HepG2 (cell line): ENCODE measurements around the gene JPH2. TPM values are rescaled to one million over a fixed set of nuclear protein-coding genes. Genes with fewer than 3 reads are reported as not detected.

Experiments
- ATAC-seq: fragments of 200-7000 bp; cut with Tn5 transposase; 3 replicates; pipeline ENCODE4 v1.9.1; 2020; ENCODE audit warnings: mild to moderate bottlenecking, moderate library complexity
- BruUV-seq: library from RNA; stranded (reverse); fragments of 400-500 nt; replicated peaks from 2 replicates; lab custom pipeline; 2021; lab: Mats Ljungman, UMichigan
- CTCF ChIA-PET: fragments of 300-600 bp; formaldehyde crosslinking; extraction: SDS; loops from one replicate; lab custom pipeline; 2021; ENCODE audit warnings: low total read pairs, inconsistent platforms, low intra/inter-chr PET ratio; lab: Yijun Ruan, JAX
- POLR2A ChIA-PET: fragments of 350-600 bp; sonication (Branson Sonifier 250); formaldehyde crosslinking; loops from one replicate; lab custom pipeline; 2020; ENCODE audit warnings: antibody characterized with exemption, inconsistent platforms; lab: Yijun Ruan, JAX
- DNase-seq: peaks from one replicate; pipeline ENCODE4 v3.0.0-alpha.2; 2015; ENCODE audit warnings: low spot score
- FAIRE-seq: peaks from 3 replicates; lab custom pipeline; 2011; peaks lifted over from hg19 to GRCh38; lab: Jason Lieb, UNC
- H2AFZ ChIP-seq: one replicate; pipeline ENCODE4 v1.6.1; 2011; ENCODE audit warnings: low read length, inconsistent platforms
- H3K27ac ChIP-seq: fragments of 300-600 bp; 3 replicates; pipeline ENCODE4 v1.8.0; 2011; ENCODE audit warnings: mixed run types, mild to moderate bottlenecking, mixed read lengths, low read length, inconsistent platforms; ENCODE audit not compliant: insufficient read depth; ENCODE audit errors: extremely low read length
- H3K27me3 ChIP-seq, 2 experiments: fragments of 200-600 bp in 1 of 2; 2 replicates in 1 of 2; 3 replicates in 1 of 2; pipeline versions ENCODE4 v1.6.0 to v1.8.0; 2011; ENCODE audit warnings: low read length in 2 of 2, mild to moderate bottlenecking in 2 of 2, moderate library complexity in 2 of 2, inconsistent platforms in 1 of 2; ENCODE audit not compliant: insufficient read depth in 2 of 2, control insufficient read depth in 1 of 2
- H3K36me3 ChIP-seq, 2 experiments: fragments of 200-600 bp in 1 of 2; replicated peaks in 1 of 2; 2 replicates in 1 of 2; 3 replicates in 1 of 2; pipeline versions ENCODE4 v1.5.1 to v1.8.0; 2011; ENCODE audit warnings: low read length in 2 of 2, inconsistent platforms in 1 of 2; ENCODE audit not compliant: insufficient read depth in 2 of 2, control insufficient read depth in 1 of 2
- H3K4me1 ChIP-seq: 2 replicates; pipeline ENCODE4 v1.5.1; 2012; ENCODE audit warnings: low read length, inconsistent platforms; ENCODE audit not compliant: insufficient read depth
- H3K4me2 ChIP-seq: 2 replicates; pipeline ENCODE4 v1.6.0; 2011; ENCODE audit warnings: low read depth, low read length, inconsistent platforms
- H3K4me3 ChIP-seq, 3 experiments: fragments of 200-600 bp in 1 of 3; sonication (generic), shearing (Covaris generic) in 1 of 3; replicated peaks in 1 of 3; 2 replicates each; pipeline ENCODE4 v1.5.1; 2011 to 2016; ENCODE audit warnings: low read length in 3 of 3, inconsistent platforms in 2 of 3, low read depth in 2 of 3, mild to moderate bottlenecking in 2 of 3, control low read depth in 1 of 3, mixed read lengths in 1 of 3; ENCODE audit not compliant: insufficient read depth in 1 of 3
- H3K79me2 ChIP-seq: one replicate; pipeline ENCODE4 v1.6.1; 2011; ENCODE audit warnings: low read length, inconsistent platforms; ENCODE audit not compliant: insufficient read depth
- H3K9ac ChIP-seq: 2 replicates; pipeline ENCODE4 v1.6.0; 2011; ENCODE audit warnings: mild to moderate bottlenecking, low read depth, low read length, inconsistent platforms; ENCODE audit not compliant: insufficient read depth
- H3K9me3 ChIP-seq: 2 replicates; pipeline ENCODE4 v1.5.1; 2012; ENCODE audit warnings: mild to moderate bottlenecking, low read length
- H4K20me1 ChIP-seq: 2 replicates; pipeline ENCODE4 v1.6.0; 2011; ENCODE audit warnings: inconsistent platforms, mild to moderate bottlenecking, low read length, moderate library complexity; ENCODE audit not compliant: insufficient read depth
- CEBPB ChIP-seq: IDR thresholded peaks from 2 replicates; pipeline ENCODE4 v1.6.1; 2011; ENCODE audit warnings: low read depth, low read length, improper control_type of control experiment, borderline replicate concordance
- CENPX ChIP-seq: sonication (generic); formaldehyde crosslinking; IDR thresholded peaks from 2 replicates; pipeline ENCODE4 v1.9.0; 2021; ENCODE audit warnings: mild to moderate bottlenecking, missing genetic modification reagents, moderate library complexity
- ETV6 ChIP-seq: sonication (generic); formaldehyde crosslinking; conservative IDR thresholded peaks from 2 replicates; pipeline ENCODE4 v1.4.0; 2020; ENCODE audit warnings: missing genetic modification reagents
- HDAC1 ChIP-seq: sonication (generic); formaldehyde crosslinking; IDR thresholded peaks from 2 replicates; pipeline ENCODE4 v1.5.1; 2020; ENCODE audit warnings: mild to moderate bottlenecking, missing genetic modification reagents
- ISL2 ChIP-seq: sonication (generic); formaldehyde crosslinking; IDR thresholded peaks from 2 replicates; pipeline ENCODE4 v1.5.0; 2020; ENCODE audit warnings: missing genetic modification reagents
- NFIB ChIP-seq: sonication (generic); formaldehyde crosslinking; IDR thresholded peaks from 2 replicates; pipeline ENCODE4 v1.9.0; 2021; ENCODE audit warnings: missing genetic modification reagents, mild to moderate bottlenecking, borderline replicate concordance
- NR1H2 ChIP-seq: sonication (generic); formaldehyde crosslinking; IDR thresholded peaks from 2 replicates; pipeline ENCODE4 v1.8.1; 2022; ENCODE audit warnings: low read depth, missing genetic modification reagents, borderline replicate concordance
- RAD21 ChIP-seq: fragments of 450-650 bp; formaldehyde crosslinking; IDR thresholded peaks from 2 replicates; pipeline ENCODE4 v1.5.0; 2020; ENCODE audit warnings: mild to moderate bottlenecking
- ZBTB42 ChIP-seq: sonication (generic); formaldehyde crosslinking; IDR thresholded peaks from 2 replicates; pipeline ENCODE4 v1.5.0; 2020; ENCODE audit warnings: mild to moderate bottlenecking, missing genetic modification reagents
- ZKSCAN1 ChIP-seq: fragments of 150-350 bp; IDR thresholded peaks from 2 replicates; pipeline ENCODE4 v1.6.1; 2014; ENCODE audit warnings: low read length
- ZNF138 ChIP-seq: sonication (generic); formaldehyde crosslinking; IDR thresholded peaks from 2 replicates; pipeline ENCODE4 v1.5.0; 2020; ENCODE audit warnings: mild to moderate bottlenecking, low read depth, missing genetic modification reagents
- ZNF225 ChIP-seq: sonication (generic); formaldehyde crosslinking; IDR thresholded peaks from 2 replicates; pipeline ENCODE4 v1.4.0; 2020; ENCODE audit warnings: mild to moderate bottlenecking, missing genetic modification reagents
- ZNF232 ChIP-seq: sonication (generic); formaldehyde crosslinking; IDR thresholded peaks from 2 replicates; pipeline ENCODE4 v1.4.0; 2020; ENCODE audit warnings: missing genetic modification reagents, borderline replicate concordance
- WGBS: methylation state at CpG from one replicate; pipeline ENCODE4 v1.1.6; 2017; ENCODE audit warnings: low lambda C conversion rate; 5-methylcytosine and 5-hydroxymethylcytosine counted together
- in situ Hi-C: cut with HindIII; loops from 2 replicates; pipeline ENCODE4 v1.10.0; 2017; ENCODE audit warnings: low pct_unique_long_range_greater_than_20kb; ENCODE audit not compliant: extremely low pct_ligation_motif_present
- intact Hi-C: fragments of 100-400 bp; cut with micrococcal nuclease; formaldehyde crosslinking; loops from one replicate; pipeline ENCODE4 v1.10.0; 2022; ENCODE audit not compliant: unreplicated experiment
- polyA plus RNA-seq, 8 experiments: library from polyadenylated mRNA; depleted of rRNA in 3 of 8; stranded (reverse) in 7 of 8; unstranded in 1 of 8; fragments of >200 nt; fragmentation: Illumina TruSeq in 4 of 8; extraction: Trizol in 4 of 8; gene quantifications; 2 replicates each; pipeline versions ENCODE4 v1.2.1 to v1.2.3, GENCODE V29; 2011 to 2016; ENCODE audit warnings: low read depth in 4 of 8, missing spikeins in 1 of 8, mixed read lengths in 1 of 8; ENCODE audit not compliant: insufficient read depth in 1 of 8
- total RNA-seq, 5 experiments: library from RNA; depleted of rRNA; stranded (reverse); fragments of >200 nt; fragmentation: Illumina TruSeq; extraction: Trizol; gene quantifications; 2 replicates each; pipeline ENCODE4 v1.2.3, GENCODE V29; 2016; ENCODE audit warnings: low read depth in 1 of 5
- TF ChIP-seq, protein P1 (sequence below): IDR thresholded peaks from 2 replicates; pipeline ENCODE4 v1.6.1; 2016; ENCODE audit warnings: mild to moderate bottlenecking
- TF ChIP-seq, protein P2 (sequence below): sonication (generic); formaldehyde crosslinking; IDR thresholded peaks from 2 replicates; pipeline ENCODE4 v1.4.0; 2020; ENCODE audit warnings: missing genetic modification reagents, mild to moderate bottlenecking, borderline replicate concordance

The JPH2 gene
- total and polyA plus RNA-seq, 2 of the 13 experiments (the other 11 are each of a cell fraction or from before 2014, with no cell fraction given), result 0.42 TPM; not detected in 1

DNA sequence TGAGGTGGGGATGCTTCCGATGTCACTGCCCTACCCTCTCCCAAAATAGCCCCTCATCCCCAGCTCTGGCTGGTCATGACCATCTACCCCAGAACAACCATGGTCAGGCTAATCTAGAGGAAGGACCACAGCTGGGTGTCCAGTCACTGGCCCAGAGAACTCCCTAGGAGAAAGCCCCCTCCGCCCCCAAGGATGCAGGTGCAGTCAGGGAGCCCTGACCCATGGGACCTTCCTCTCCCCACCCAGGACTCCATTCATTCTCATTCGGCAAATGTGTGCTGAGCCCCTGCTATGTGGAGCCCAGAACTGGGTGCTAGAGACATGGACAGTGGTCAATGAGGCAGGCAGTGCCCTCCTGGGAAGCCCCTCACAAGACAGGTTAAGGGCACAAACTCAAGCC, 60.5 kb downstream of the JPH2 start:
- FAIRE-seq (no peak), DNase-seq (no peak), ATAC-seq (no peak)
- intact Hi-C loops (no loop called here), in situ Hi-C loops (no loop called here)
- Histone ChIP-seq H2AFZ (no peak overlapping the region), H3K4me3 (no peak overlapping the region), H3K9ac (no peak overlapping the region), H3K79me2 (no peaks in the 10 kb centered on the region), H3K9me3 (no peaks in the 10 kb centered on the region), H3K27me3 (peaks cover 7 to 49% of the 10 kb centered on the region in 2 experiments; a peak in 4 of 5 replicates), H3K27ac (no peak overlapping the region), H3K36me3 (no peaks in the 10 kb centered on the region), H3K4me1 (peaks cover 8% of the 10 kb centered on the region; the same call in 1 of the 2 replicates), H4K20me1 (no peaks in the 10 kb centered on the region), H3K4me2 (no peak overlapping the region)
- CTCF ChIA-PET, result no interaction called here
- WGBS, result 25% methylated on average over 1 of the region's 3 CpGs
- POLR2A ChIA-PET, result no interaction called here
- TF ChIP-seq ZKSCAN1 (no peak), CEBPB (no peak), ETV6 (CRISPR knock-in tag) (no peak), NR1H2 (CRISPR knock-in tag) (no peak), ZNF225 (no peak), CENPX (CRISPR knock-in tag) (no peak), HDAC1 (CRISPR knock-in tag) (no peak), ZNF232 (CRISPR knock-in tag) (no peak), ISL2 (CRISPR knock-in tag) (no peak), ZBTB42 (CRISPR knock-in tag) (no peak), NFIB (CRISPR knock-in tag) (no peak), ZNF138 (no peak), RAD21 (CRISPR knock-in tag) (no peak)
- TF ChIP-seq, protein P1, sequence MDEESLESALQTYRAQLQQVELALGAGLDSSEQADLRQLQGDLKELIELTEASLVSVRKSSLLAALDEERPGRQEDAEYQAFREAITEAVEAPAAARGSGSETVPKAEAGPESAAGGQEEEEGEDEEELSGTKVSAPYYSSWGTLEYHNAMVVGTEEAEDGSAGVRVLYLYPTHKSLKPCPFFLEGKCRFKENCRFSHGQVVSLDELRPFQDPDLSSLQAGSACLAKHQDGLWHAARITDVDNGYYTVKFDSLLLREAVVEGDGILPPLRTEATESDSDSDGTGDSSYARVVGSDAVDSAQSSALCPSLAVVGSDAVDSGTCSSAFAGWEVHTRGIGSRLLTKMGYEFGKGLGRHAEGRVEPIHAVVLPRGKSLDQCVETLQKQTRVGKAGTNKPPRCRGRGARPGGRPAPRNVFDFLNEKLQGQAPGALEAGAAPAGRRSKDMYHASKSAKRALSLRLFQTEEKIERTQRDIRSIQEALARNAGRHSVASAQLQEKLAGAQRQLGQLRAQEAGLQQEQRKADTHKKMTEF, result no peak
- TF ChIP-seq, protein P2, sequence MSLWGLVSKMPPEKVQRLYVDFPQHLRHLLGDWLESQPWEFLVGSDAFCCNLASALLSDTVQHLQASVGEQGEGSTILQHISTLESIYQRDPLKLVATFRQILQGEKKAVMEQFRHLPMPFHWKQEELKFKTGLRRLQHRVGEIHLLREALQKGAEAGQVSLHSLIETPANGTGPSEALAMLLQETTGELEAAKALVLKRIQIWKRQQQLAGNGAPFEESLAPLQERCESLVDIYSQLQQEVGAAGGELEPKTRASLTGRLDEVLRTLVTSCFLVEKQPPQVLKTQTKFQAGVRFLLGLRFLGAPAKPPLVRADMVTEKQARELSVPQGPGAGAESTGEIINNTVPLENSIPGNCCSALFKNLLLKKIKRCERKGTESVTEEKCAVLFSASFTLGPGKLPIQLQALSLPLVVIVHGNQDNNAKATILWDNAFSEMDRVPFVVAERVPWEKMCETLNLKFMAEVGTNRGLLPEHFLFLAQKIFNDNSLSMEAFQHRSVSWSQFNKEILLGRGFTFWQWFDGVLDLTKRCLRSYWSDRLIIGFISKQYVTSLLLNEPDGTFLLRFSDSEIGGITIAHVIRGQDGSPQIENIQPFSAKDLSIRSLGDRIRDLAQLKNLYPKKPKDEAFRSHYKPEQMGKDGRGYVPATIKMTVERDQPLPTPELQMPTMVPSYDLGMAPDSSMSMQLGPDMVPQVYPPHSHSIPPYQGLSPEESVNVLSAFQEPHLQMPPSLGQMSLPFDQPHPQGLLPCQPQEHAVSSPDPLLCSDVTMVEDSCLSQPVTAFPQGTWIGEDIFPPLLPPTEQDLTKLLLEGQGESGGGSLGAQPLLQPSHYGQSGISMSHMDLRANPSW, result no peak
- no TSS peak for BruUV-seq
